BJ (cell line): Measurements from ENCODE around the gene TM4SF1. TPM values are rescaled to one million over a fixed set of nuclear protein-coding genes. Genes with fewer than 3 reads are reported as not detected.

Experiments
- CTCF ChIA-PET: fragments of 350-600 bp; formaldehyde crosslinking; extraction: SDS; loops from one replicate; lab custom pipeline; 2021; ENCODE audit warnings: antibody characterized with exemption, inconsistent platforms; lab: Yijun Ruan, JAX
- POLR2A ChIA-PET: fragments of 300-600 bp; sonication (Branson Sonifier 250); formaldehyde crosslinking; extraction: SDS; loops from one replicate; lab custom pipeline; 2021; ENCODE audit warnings: antibody characterized with exemption; lab: Charles Lee
- DNase-seq: peaks from one replicate; pipeline ENCODE4 v3.0.0-alpha.2; 2011; ENCODE audit warnings: low read depth
- H3K27me3 ChIP-seq: 2 replicates; pipeline ENCODE4 v1.6.0; 2011; ENCODE audit warnings: low read length; ENCODE audit not compliant: control insufficient read depth, insufficient read depth
- H3K36me3 ChIP-seq: 2 replicates; pipeline ENCODE4 v1.5.1; 2011; ENCODE audit warnings: low read length; ENCODE audit not compliant: control insufficient read depth, insufficient read depth
- H3K4me3 ChIP-seq: 2 replicates; pipeline ENCODE4 v1.5.1; 2011; ENCODE audit warnings: low read depth, mild to moderate bottlenecking, control low read depth, low read length
- polyA plus RNA-seq: library from polyadenylated mRNA; depleted of rRNA; stranded (reverse); fragments of >200 nt; gene quantifications from 2 replicates; pipeline ENCODE4 v1.2.3, GENCODE V29; 2011
- TF ChIP-seq, protein P1 (sequence below): IDR thresholded peaks from 2 replicates; pipeline ENCODE4 v1.5.1; 2011; ENCODE audit warnings: low read depth, mild to moderate bottlenecking, control low read depth, inconsistent platforms, low read length, moderate library complexity; ENCODE audit not compliant: insufficient read depth

Gene TM4SF1
- polyA plus RNA-seq, 1 experiment: 48.0 TPM

DNA sequence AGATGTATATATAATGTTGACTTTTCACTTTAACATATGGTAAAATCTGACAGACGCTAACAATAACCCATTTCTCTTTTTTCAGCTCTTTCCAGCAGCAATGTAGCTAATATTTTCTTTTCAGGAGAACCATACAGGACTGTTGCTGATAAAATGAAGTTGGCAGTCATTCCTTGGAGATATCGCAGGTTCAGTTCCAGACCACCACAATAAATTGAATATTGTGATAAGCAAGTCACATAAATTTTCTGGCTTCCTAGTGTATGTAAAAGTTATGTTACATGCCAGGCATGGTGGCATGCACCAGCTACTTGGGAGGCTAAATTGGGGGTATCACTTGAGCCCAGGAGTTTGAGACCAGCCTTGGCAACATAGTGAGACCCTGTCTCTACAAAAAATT, 31.9 kb upstream of the TM4SF1 start:
- DNase-seq: no peak
- CTCF ChIA-PET: interaction anchor here (0.6 to 1.0 kb wide), 3 partner anchors 8 to 71 kb away, joined by 3 read pairs; no protein-coding TSS in a partner anchor

DNA sequence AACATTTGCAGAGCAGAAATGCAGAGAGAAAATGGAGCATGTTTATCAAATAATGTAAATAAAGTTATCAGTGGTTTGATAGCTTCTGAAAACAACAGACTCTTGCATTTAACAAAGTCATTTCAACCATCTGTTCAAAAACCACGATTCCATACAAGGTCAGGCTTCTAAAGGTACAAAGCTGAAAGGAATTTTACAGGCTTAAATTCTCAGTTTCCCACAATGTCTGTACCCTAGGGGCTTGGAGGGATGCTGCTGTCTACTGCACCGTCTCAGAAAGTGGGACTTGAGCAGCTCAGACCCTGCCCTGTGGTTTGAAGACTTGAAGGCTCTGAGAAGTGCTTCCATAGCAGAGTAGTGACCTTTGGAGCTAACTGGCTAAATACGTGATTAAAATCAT, 30.4 kb upstream of the TM4SF1 start:
- Histone ChIP-seq H3K4me3 (no peak overlapping the region), H3K36me3 (no peaks in the 10 kb centered on the region), H3K27me3 (no peaks in the 10 kb centered on the region)
- CTCF ChIA-PET: no interaction called here
- POLR2A ChIA-PET: no interaction called here
- TF ChIP-seq, protein P1, sequence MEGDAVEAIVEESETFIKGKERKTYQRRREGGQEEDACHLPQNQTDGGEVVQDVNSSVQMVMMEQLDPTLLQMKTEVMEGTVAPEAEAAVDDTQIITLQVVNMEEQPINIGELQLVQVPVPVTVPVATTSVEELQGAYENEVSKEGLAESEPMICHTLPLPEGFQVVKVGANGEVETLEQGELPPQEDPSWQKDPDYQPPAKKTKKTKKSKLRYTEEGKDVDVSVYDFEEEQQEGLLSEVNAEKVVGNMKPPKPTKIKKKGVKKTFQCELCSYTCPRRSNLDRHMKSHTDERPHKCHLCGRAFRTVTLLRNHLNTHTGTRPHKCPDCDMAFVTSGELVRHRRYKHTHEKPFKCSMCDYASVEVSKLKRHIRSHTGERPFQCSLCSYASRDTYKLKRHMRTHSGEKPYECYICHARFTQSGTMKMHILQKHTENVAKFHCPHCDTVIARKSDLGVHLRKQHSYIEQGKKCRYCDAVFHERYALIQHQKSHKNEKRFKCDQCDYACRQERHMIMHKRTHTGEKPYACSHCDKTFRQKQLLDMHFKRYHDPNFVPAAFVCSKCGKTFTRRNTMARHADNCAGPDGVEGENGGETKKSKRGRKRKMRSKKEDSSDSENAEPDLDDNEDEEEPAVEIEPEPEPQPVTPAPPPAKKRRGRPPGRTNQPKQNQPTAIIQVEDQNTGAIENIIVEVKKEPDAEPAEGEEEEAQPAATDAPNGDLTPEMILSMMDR: no peak
- DNase-seq: no peak

More for the DNA sequence above, 31.9 kb upstream of the TM4SF1 start:
- POLR2A ChIA-PET: no interaction called here
- no peaks in the 10 kb centered on the region for H3K27me3 ChIP-seq
- TF ChIP-seq, protein P1: no peak
- no peaks in the 10 kb centered on the region for H3K36me3 ChIP-seq
- H3K4me3 ChIP-seq: no peak overlapping the region

DNA sequence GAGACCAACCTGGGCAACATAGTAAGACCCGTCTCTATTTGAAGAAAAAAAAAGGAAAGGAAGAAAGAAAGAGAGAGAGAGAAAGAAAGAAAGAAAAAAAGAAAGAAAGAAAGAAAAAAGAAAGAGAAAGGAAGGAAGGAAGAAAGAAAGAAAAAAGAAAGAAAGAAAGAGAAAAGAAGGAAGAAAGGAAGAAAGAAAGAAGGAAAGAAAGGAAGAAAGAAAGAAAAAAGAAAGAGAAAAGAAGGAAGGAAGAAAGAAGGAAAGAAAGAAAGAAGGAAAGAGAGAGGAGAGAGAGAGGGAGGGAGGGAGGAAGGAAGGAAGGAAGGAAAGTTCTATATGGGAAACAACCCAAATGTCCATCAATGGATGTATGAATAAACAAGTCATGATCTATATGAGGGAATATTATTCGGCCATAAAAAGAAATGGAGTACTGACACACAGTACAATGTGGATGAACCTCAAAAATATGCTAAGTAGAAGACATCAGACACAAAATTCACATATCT, 28.8 kb upstream of the TM4SF1 start:
- ChIA-PET CTCF (interaction anchor here (1.0 kb wide), 1 partner anchor 26 kb away, joined by 3 read pairs; no protein-coding TSS in a partner anchor), POLR2A (no interaction called here)
- TF ChIP-seq, protein P1: no peak
- no peak for DNase-seq
- H3K36me3 ChIP-seq: no peaks in the 10 kb centered on the region
- no peaks in the 10 kb centered on the region for H3K27me3 ChIP-seq
- no peak overlapping the region for H3K4me3 ChIP-seq

DNA sequence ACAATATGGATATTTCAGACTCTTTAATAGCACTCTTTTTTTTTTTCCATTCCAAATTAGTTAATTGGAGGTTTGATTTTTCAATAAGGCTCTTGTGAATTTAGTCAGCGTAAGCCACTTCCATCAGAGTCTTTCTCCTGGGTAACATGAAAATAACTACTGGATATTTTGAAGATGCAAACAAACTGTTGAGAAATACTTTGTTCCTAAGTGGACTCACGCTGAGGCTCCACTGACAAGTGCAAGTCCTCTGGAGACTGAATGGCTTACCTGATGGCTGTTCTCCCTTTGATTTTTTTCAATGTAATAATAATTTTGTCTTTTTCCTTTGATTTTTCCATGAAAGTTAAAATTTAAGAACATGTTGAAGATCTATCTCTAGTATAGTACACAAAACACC, 26.0 kb upstream of the TM4SF1 start:
- CTCF ChIA-PET: no interaction called here
- Histone ChIP-seq H3K27me3 (no peaks in the 10 kb centered on the region), H3K4me3 (no peak overlapping the region), H3K36me3 (no peaks in the 10 kb centered on the region)
- TF ChIP-seq, protein P1: no peak
- no peak for DNase-seq
- POLR2A ChIA-PET: no interaction called here

DNA sequence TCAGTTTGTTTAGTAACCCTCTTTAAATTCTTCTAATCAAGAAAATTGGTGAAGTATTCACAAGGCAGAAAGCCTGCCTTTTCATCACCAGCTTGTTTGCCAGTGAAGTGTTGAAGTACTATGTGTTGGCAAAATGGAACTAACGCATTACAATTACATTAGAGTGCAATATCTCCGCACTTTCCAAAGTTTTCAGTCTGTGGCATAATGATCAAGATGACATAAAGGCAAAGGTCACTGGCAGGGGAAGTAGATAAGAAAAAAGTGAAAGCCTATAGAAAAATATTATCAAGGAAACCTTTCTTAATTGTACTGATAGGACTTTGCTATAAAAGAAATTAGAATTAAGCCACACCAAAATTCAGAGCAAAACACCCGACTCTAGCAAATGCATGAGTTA, 25.0 kb upstream of the TM4SF1 start:
- H3K4me3 ChIP-seq: no peak overlapping the region
- no peaks in the 10 kb centered on the region for H3K27me3 ChIP-seq
- ChIA-PET CTCF (interaction anchor here (1.2 to 1.4 kb wide), 2 partner anchors 15 to 77 kb away, joined by 3 to 5 read pairs; no protein-coding TSS in a partner anchor), POLR2A (no interaction called here)
- no peak for DNase-seq
- TF ChIP-seq, protein P1: no peak
- H3K36me3 ChIP-seq: no peaks in the 10 kb centered on the region
